C4-2B (cell line): ENCODE data around the gene SKI.

Experiments
- ZFX ChIP-seq: fragments of 450-650 bp; IDR thresholded peaks from 2 replicates; pipeline ENCODE4 v1.6.1; 2017
- TF ChIP-seq, protein P1 (sequence below): fragments of 450-650 bp; conservative IDR thresholded peaks from 2 replicates; pipeline ENCODE4 v1.5.1; 2017; ENCODE audit warnings: mild to moderate bottlenecking

DNA sequence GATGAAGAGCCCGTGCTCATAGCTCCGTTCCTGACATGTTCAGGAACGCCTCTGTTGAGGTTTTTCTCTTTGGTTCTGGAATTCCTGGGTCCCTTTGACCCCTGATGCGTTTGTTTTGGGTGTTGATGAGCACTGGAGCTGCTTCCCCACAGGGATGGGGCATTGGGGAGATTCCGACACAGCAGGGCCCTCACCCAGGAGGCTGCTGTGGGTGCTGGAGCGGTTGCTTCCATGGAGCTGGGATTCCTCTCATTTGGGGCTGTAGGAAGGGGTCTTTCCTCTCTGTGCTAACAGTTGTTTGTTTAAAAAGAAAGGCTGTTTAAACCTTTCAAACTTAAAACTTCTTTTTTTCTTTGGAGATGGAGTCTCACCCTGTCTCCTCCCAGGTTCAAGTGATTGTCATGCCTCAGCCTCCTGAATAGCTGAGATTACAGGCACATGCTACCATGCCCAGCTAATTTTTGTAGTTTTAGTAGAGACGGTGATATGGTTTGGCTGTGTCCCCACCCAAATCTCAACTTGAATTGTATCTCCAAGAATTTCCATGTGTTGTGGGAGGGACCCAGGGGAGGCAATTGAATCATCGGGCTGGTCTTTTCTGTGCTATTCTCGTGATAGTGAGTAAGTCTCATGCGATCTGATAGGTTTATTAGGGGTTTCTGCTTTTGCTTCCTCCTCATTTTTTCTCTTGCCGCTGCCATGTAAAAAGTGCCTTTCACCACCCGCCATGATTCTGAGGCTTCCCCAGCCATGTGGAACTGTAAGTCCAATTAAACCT is 48.9 kb downstream of the SKI start:
- TF ChIP-seq, protein P1, sequence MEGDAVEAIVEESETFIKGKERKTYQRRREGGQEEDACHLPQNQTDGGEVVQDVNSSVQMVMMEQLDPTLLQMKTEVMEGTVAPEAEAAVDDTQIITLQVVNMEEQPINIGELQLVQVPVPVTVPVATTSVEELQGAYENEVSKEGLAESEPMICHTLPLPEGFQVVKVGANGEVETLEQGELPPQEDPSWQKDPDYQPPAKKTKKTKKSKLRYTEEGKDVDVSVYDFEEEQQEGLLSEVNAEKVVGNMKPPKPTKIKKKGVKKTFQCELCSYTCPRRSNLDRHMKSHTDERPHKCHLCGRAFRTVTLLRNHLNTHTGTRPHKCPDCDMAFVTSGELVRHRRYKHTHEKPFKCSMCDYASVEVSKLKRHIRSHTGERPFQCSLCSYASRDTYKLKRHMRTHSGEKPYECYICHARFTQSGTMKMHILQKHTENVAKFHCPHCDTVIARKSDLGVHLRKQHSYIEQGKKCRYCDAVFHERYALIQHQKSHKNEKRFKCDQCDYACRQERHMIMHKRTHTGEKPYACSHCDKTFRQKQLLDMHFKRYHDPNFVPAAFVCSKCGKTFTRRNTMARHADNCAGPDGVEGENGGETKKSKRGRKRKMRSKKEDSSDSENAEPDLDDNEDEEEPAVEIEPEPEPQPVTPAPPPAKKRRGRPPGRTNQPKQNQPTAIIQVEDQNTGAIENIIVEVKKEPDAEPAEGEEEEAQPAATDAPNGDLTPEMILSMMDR: no peak
- no peak for TF ChIP-seq ZFX
